IMR-90 (cell line): ENCODE data around the gene STAMBPL1. TPM values are rescaled to one million over a fixed set of nuclear protein-coding genes. Genes with fewer than 3 reads are reported as not detected.

Experiments used
- ATAC-seq: fragments of 200-7000 bp; cut with Tn5 transposase; 2 replicates; pipeline ENCODE4 v1.9.1; 2020; ENCODE audit warnings: low read depth, mild to moderate bottlenecking, moderate library complexity
- BruUV-seq: library from RNA; stranded (reverse); fragments of 400-500 nt; replicated peaks from 2 replicates; lab custom pipeline; 2021; lab: Mats Ljungman, UMichigan
- CTCF ChIA-PET: fragments of 300-600 bp; formaldehyde crosslinking; extraction: SDS; loops from one replicate; lab custom pipeline; 2021; ENCODE audit warnings: antibody characterized with exemption; lab: Yijun Ruan, JAX
- POLR2A ChIA-PET: fragments of 300-600 bp; sonication (Branson Sonifier 250); formaldehyde crosslinking; loops from one replicate; lab custom pipeline; 2022; ENCODE audit warnings: antibody characterized with exemption; ENCODE audit not compliant: unreplicated experiment; lab: Charles Lee
- DNase-seq: peaks from one replicate; pipeline ENCODE4 v3.0.0; 2013
- H2AFZ ChIP-seq: replicated peaks from 2 replicates; pipeline ENCODE3; 2013; ENCODE audit warnings: low read length, mild to moderate bottlenecking; ENCODE audit not compliant: poor library complexity
- H2AK5ac ChIP-seq: 2 replicates; pipeline ENCODE4 v1.6.1; 2013; ENCODE audit warnings: low read depth, low read length, inconsistent platforms
- H2AK9ac ChIP-seq: replicated peaks from 2 replicates; pipeline ENCODE3; 2013; ENCODE audit warnings: mild to moderate bottlenecking, low read depth, low read length, moderate library complexity; ENCODE audit not compliant: poor library complexity
- H2BK120ac ChIP-seq: 2 replicates; pipeline ENCODE4 v1.6.1; 2013; ENCODE audit warnings: low read depth, low read length, inconsistent platforms
- H2BK15ac ChIP-seq: 3 replicates; pipeline ENCODE4 v1.6.1; 2013; ENCODE audit warnings: low read depth, low read length, inconsistent platforms
- H2BK20ac ChIP-seq: 2 replicates; pipeline ENCODE4 v1.6.1; 2013; ENCODE audit warnings: low read depth, mild to moderate bottlenecking, inconsistent platforms, low read length, moderate library complexity
- H2BK5ac ChIP-seq: 2 replicates; pipeline ENCODE4 v1.6.1; 2013; ENCODE audit warnings: mild to moderate bottlenecking, low read depth, low read length, inconsistent platforms; ENCODE audit not compliant: poor library complexity, severe bottlenecking
- H3K14ac ChIP-seq: replicated peaks from 2 replicates; pipeline ENCODE4 v1.6.1; 2013; ENCODE audit warnings: low read depth, low read length, inconsistent platforms
- H3K18ac ChIP-seq: 2 replicates; pipeline ENCODE4 v1.6.1; 2013; ENCODE audit warnings: low read depth, low read length, control low read depth
- H3K23ac ChIP-seq: 2 replicates; pipeline ENCODE4 v1.6.1; 2013; ENCODE audit warnings: low read depth, low read length, inconsistent platforms
- H3K27ac ChIP-seq: 2 replicates; pipeline ENCODE4 v1.5.1; 2013; ENCODE audit warnings: mild to moderate bottlenecking, control low read depth, low read length; ENCODE audit not compliant: insufficient read depth
- H3K27me3 ChIP-seq: 2 replicates; pipeline ENCODE4 v1.6.1; 2013; ENCODE audit warnings: low read length; ENCODE audit not compliant: control insufficient read depth, insufficient read depth
- H3K36me3 ChIP-seq: 2 replicates; pipeline ENCODE4 v1.6.1; 2013; ENCODE audit warnings: low read length, mixed read lengths; ENCODE audit not compliant: control insufficient read depth, insufficient read depth
- H3K4ac ChIP-seq: 2 replicates; pipeline ENCODE4 v1.6.1; 2013; ENCODE audit warnings: low read depth, low read length, inconsistent platforms
- H3K4me1 ChIP-seq: 2 replicates; pipeline ENCODE4 v1.6.1; 2013; ENCODE audit warnings: low read length, mixed read lengths; ENCODE audit not compliant: control insufficient read depth, insufficient read depth
- H3K4me2 ChIP-seq: 2 replicates; pipeline ENCODE4 v1.6.1; 2013; ENCODE audit warnings: low read depth, mild to moderate bottlenecking, control low read depth, low read length, moderate library complexity
- H3K4me3 ChIP-seq: 2 replicates; pipeline ENCODE4 v1.5.1; 2013; ENCODE audit warnings: low read depth, mild to moderate bottlenecking, control low read depth, low read length, moderate library complexity; ENCODE audit not compliant: insufficient read depth
- H3K56ac ChIP-seq: 2 replicates; pipeline ENCODE4 v1.6.1; 2013; ENCODE audit warnings: low read length, inconsistent platforms; ENCODE audit not compliant: insufficient read depth; ENCODE audit errors: extremely low read depth
- H3K79me1 ChIP-seq, 2 experiments: 2 replicates each; pipeline ENCODE4 v1.6.1; 2013; ENCODE audit warnings: low read length in 2 of 2, inconsistent platforms in 1 of 2, low read depth in 1 of 2
- H3K9ac ChIP-seq: 2 replicates; pipeline ENCODE4 v1.6.1; 2013; ENCODE audit warnings: low read depth, low read length, control low read depth
- H3K9me1 ChIP-seq: 2 replicates; pipeline ENCODE4 v1.6.1; 2013; ENCODE audit warnings: low read length, inconsistent platforms; ENCODE audit not compliant: insufficient read depth
- H3K9me3 ChIP-seq: 2 replicates; pipeline ENCODE4 v1.6.1; 2013; ENCODE audit warnings: low read length; ENCODE audit not compliant: control insufficient read depth, insufficient read depth
- H4K20me1 ChIP-seq: 2 replicates; pipeline ENCODE4 v1.6.1; 2013; ENCODE audit warnings: low read length, inconsistent platforms; ENCODE audit not compliant: insufficient read depth
- H4K5ac ChIP-seq: 2 replicates; pipeline ENCODE4 v1.6.1; 2013; ENCODE audit warnings: mild to moderate bottlenecking, low read depth, low read length, control low read depth
- H4K8ac ChIP-seq, 2 experiments: 2 replicates each; pipeline ENCODE4 v1.6.1; 2013; ENCODE audit warnings: low read depth in 2 of 2, low read length in 2 of 2, control low read depth in 1 of 2, inconsistent platforms in 1 of 2
- H4K91ac ChIP-seq: 2 replicates; pipeline ENCODE4 v1.6.1; 2013; ENCODE audit warnings: low read depth, low read length, inconsistent platforms; ENCODE audit not compliant: insufficient read depth
- NFE2L2 ChIP-seq: fragments of 150-350 bp; IDR thresholded peaks from 2 replicates; pipeline ENCODE4 v1.6.1; 2016; ENCODE audit warnings: low read depth, mild to moderate bottlenecking, low read length
- RAD21 ChIP-seq: IDR thresholded peaks from 2 replicates; pipeline ENCODE4 v1.6.1; 2012; ENCODE audit warnings: low read length, improper control_type of control experiment
- WGBS, 2 experiments: methylation state at CpG; one replicate each; pipeline versions ENCODE4 v1.1.5 to v1.1.7; 2013; ENCODE audit warnings: missing lambda C conversion rate in 2 of 2; ENCODE audit not compliant: insufficient read length in 1 of 2; ENCODE audit errors: extremely low coverage in 2 of 2; 5-methylcytosine and 5-hydroxymethylcytosine counted together
- dilution Hi-C: fragments of 300-500 bp; cut with HindIII; formaldehyde crosslinking; loops from one replicate; pipeline ENCODE4 v1.14.3; 2018; ENCODE audit warnings: low sequenced_read_pairs; ENCODE audit not compliant: unreplicated experiment
- in situ Hi-C: fragments of 300-500 bp; cut with MboI; formaldehyde crosslinking; loops from 3 replicates; pipeline ENCODE4 v1.14.3; 2019; ENCODE audit warnings: low sequenced_read_pairs, inconsistent platforms, mixed read lengths
- intact Hi-C: fragments of 100-400 bp; cut with micrococcal nuclease; formaldehyde crosslinking; loops from 2 replicates; pipeline ENCODE4 v1.10.0; 2022
- polyA plus RNA-seq, 3 experiments: library from polyadenylated mRNA; depleted of rRNA; stranded (reverse); fragments of >200 nt; gene quantifications; 2 replicates each; pipeline ENCODE4 v1.2.3, GENCODE V29; 2012; ENCODE audit warnings: low replicate concordance in 1 of 3
- total RNA-seq: library from RNA; depleted of rRNA; stranded (reverse); fragments of >200 nt; gene quantifications from 2 replicates; pipeline ENCODE4 v1.2.3, GENCODE V29; 2012
- TF ChIP-seq, protein P1 (sequence below): fragments of 150-350 bp; IDR thresholded peaks from 2 replicates; pipeline ENCODE4 v1.6.1; 2016; ENCODE audit warnings: low read depth, mild to moderate bottlenecking, low read length, moderate library complexity, borderline replicate concordance

The STAMBPL1 gene
- total and polyA plus RNA-seq, 2 of the 4 experiments (the other 2 are of a cell fraction) = 26.8 to 28.1 TPM

DNA sequence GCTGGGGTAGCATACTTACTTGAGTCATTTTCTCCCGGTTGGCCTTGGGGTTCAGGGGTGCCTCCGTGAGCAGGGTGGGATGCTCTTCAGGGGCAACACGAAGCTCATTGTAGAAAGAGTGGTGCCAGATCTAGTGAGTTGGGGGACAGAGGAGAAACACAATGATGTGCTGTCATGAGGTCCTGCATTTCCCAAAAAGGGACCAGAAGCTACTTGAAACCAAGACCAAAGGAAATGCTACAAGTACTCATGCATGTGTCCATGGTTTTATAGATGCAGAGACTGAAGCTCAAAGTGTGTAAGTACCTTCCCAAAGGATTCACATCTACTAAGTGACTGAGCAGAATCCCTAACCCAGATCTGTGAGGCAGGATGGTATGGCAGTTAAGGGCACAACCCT lies 63.7 kb downstream of the STAMBPL1 start:
- no CpG with 5 or more reads among the region's 3 CpGs for WGBS, 2 experiments
- DNase-seq (no peak), ATAC-seq (no peak)
- Histone ChIP-seq H4K5ac (no peak overlapping the region), H3K36me3 (peaks cover 58% of the 10 kb centered on the region), H4K20me1 (peaks cover 48% of the 10 kb centered on the region), H2BK20ac (no peak overlapping the region), H3K4me1 (peaks cover 4% of the 10 kb centered on the region), H2AK5ac (no peak overlapping the region), H3K23ac (no peak overlapping the region), H3K79me1 (peaks cover 16 to 56% of the 10 kb centered on the region in 2 experiments; a peak in 3 of 4 replicates), H3K14ac (no peak overlapping the region), H2AK9ac (no peak overlapping the region), H3K4ac (no peak overlapping the region), H3K4me3 (no peak overlapping the region), H2BK120ac (no peak overlapping the region), H3K9me3 (no peaks in the 10 kb centered on the region), H4K8ac (0 out of 4 replicates have a peak overlapping the region, but pooled peaks of 1 of the 2 experiments have one; percentile 11), H2AFZ (no peak overlapping the region), H3K56ac (no peak overlapping the region), H3K27me3 (no peaks in the 10 kb centered on the region), H2BK15ac (no peak overlapping the region), H3K27ac (no peak overlapping the region), H2BK5ac (no peak overlapping the region), H3K9me1 (peaks cover 8% of the 10 kb centered on the region), H4K91ac (no peak overlapping the region), H3K18ac (no peak overlapping the region), H3K9ac (no peak overlapping the region), H3K4me2 (no peak overlapping the region)
- dilution Hi-C loops = no loop called here
- TF ChIP-seq NFE2L2 (no peak), RAD21 (no peak)
- TF ChIP-seq, protein P1, sequence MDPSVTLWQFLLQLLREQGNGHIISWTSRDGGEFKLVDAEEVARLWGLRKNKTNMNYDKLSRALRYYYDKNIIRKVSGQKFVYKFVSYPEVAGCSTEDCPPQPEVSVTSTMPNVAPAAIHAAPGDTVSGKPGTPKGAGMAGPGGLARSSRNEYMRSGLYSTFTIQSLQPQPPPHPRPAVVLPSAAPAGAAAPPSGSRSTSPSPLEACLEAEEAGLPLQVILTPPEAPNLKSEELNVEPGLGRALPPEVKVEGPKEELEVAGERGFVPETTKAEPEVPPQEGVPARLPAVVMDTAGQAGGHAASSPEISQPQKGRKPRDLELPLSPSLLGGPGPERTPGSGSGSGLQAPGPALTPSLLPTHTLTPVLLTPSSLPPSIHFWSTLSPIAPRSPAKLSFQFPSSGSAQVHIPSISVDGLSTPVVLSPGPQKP = no peak
- in situ Hi-C loops = loop anchor here (5.0 kb wide), 2 partner anchors 39 to 269 kb away; no protein-coding TSS in a partner anchor
- no TSS peak for BruUV-seq
- intact Hi-C loops = no loop called here
- ChIA-PET CTCF (interaction anchor here (0.7 to 2.0 kb wide), 3 partner anchors 43 to 273 kb away, joined by 3 to 9 read pairs (median 4); no protein-coding TSS in a partner anchor), POLR2A (no interaction called here)
